ENCODE data around the gene RARRES2.

DNA sequence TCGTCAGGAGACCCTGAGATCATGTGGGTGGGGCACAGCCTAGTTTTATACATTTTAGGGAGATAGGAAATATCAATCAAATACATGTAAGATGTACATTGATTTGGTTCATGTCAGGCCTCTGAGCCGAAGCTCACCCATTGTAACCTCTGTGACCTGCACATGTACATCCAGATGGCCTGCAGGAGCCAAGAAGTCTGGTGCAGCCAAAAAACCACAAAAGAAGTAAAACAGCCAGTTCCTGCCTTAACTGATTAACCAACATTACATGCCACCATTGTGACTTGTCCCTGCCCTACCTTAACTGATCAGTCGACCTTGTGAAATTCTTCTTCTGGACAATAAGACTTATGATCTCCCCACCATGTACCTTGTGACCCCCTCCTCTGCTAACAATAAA, 34.3 kb downstream of the RARRES2 start:
- TF ChIP-seq POLR2A (IDR thresholded peaks at IDR 0.05): no peak
- TF ChIP-seq, protein P1, sequence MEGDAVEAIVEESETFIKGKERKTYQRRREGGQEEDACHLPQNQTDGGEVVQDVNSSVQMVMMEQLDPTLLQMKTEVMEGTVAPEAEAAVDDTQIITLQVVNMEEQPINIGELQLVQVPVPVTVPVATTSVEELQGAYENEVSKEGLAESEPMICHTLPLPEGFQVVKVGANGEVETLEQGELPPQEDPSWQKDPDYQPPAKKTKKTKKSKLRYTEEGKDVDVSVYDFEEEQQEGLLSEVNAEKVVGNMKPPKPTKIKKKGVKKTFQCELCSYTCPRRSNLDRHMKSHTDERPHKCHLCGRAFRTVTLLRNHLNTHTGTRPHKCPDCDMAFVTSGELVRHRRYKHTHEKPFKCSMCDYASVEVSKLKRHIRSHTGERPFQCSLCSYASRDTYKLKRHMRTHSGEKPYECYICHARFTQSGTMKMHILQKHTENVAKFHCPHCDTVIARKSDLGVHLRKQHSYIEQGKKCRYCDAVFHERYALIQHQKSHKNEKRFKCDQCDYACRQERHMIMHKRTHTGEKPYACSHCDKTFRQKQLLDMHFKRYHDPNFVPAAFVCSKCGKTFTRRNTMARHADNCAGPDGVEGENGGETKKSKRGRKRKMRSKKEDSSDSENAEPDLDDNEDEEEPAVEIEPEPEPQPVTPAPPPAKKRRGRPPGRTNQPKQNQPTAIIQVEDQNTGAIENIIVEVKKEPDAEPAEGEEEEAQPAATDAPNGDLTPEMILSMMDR (IDR thresholded peaks at IDR 0.05): no peak
